ENCODE results near the gene RO60.

DNA sequence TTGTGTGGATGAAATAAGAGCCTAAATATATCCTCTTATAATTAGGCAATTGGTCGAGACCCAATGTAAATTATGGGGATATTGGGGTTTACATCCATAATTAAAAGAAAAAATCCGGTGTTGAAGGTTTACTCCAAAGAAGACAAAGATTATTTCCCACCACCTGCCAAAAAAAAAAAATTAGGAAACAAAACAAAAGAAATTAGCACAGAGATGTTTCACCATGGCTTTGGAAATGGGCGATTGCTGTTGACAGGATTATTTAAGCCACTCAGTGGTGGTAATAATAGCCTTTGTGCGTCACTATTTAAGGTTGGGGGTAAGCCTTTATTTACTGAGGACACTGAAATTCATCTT lies 46.4 kb downstream of the RO60 start:
- TF ChIP-seq, protein P1, sequence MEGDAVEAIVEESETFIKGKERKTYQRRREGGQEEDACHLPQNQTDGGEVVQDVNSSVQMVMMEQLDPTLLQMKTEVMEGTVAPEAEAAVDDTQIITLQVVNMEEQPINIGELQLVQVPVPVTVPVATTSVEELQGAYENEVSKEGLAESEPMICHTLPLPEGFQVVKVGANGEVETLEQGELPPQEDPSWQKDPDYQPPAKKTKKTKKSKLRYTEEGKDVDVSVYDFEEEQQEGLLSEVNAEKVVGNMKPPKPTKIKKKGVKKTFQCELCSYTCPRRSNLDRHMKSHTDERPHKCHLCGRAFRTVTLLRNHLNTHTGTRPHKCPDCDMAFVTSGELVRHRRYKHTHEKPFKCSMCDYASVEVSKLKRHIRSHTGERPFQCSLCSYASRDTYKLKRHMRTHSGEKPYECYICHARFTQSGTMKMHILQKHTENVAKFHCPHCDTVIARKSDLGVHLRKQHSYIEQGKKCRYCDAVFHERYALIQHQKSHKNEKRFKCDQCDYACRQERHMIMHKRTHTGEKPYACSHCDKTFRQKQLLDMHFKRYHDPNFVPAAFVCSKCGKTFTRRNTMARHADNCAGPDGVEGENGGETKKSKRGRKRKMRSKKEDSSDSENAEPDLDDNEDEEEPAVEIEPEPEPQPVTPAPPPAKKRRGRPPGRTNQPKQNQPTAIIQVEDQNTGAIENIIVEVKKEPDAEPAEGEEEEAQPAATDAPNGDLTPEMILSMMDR (IDR thresholded peaks at IDR 0.05): no peak
- TF ChIP-seq POLR2AphosphoS5 (IDR thresholded peaks at IDR 0.05): no peak
- no peak for TF ChIP-seq EP300 (IDR thresholded peaks at IDR 0.05)

Measured in upper lobe of left lung (tissue), 4 donors.